ENCODE measurements around the gene DZANK1. TPM values are rescaled to one million over a fixed set of nuclear protein-coding genes. Genes with fewer than 3 reads are reported as not detected.
"Not testable (repeated sequence)": the region's sequence is repeated elsewhere in the genome, so short reads cannot be mapped to it uniquely, and the experiment has no call there.

DZANK1 gene
- total and polyA plus RNA-seq, 4 experiments from 2014 or later: 0.99 to 3.0 (median 1.9) TPM

- CTCF ChIA-PET (ENCODE audit: partially characterized antibody): no interaction called here
- no peaks in the 10 kb centered on the region for H3K27me3 ChIP-seq (ENCODE audit: insufficient read depth, low read length)
- Mint-ChIP-seq H3K36me3 (no peaks in the 10 kb centered on the region), H3K4me1 (no peaks in the 10 kb centered on the region), H3K27ac (no peak overlapping the region), H3K27me3 (peaks cover 0 to 3% of the 10 kb centered on the region in 2 donors), H3K4me3 (no peak overlapping the region), H3K9me3 (peaks cover 0 to 2% (median 0%) of the 10 kb centered on the region in 8 donors)
- no peak overlapping the region for H3K27ac ChIP-seq (ENCODE audit: low read depth, low read length)
- no peak overlapping the region for H3K4me3 ChIP-seq (ENCODE audit: low read length in 2 of 2)
- no peak for DNase-seq
- no peaks in the 10 kb centered on the region for H3K9me3 ChIP-seq (ENCODE audit: control insufficient read depth in 1 of 2, low read length in 2 of 2)
- no peaks in the 10 kb centered on the region for H3K4me1 ChIP-seq (ENCODE audit: insufficient read depth, low read length)
- POLR2A ChIA-PET (ENCODE audit: partially characterized antibody): no interaction called here
- H3K36me3 ChIP-seq (ENCODE audit: insufficient read depth, low read length): no peaks in the 10 kb centered on the region
- intact Hi-C loops (cut with micrococcal nuclease): no loop called here
These were observed 103.9 kb downstream of the DZANK1 start for GRCh38 chr20:18362916-18363315.

GRCh38 chr20:18361678-18362077 is 105.2 kb downstream of the DZANK1 start:
- Histone ChIP-seq H3K27ac (ENCODE audit: low read depth, low read length) (no peak overlapping the region), H3K27me3 (ENCODE audit: insufficient read depth, low read length) (no peaks in the 10 kb centered on the region), H3K4me1 (ENCODE audit: insufficient read depth, low read length) (no peaks in the 10 kb centered on the region), H3K36me3 (ENCODE audit: insufficient read depth, low read length) (no peaks in the 10 kb centered on the region), H3K9me3 (ENCODE audit: control insufficient read depth in 1 of 2, low read length in 2 of 2) (no peaks in the 10 kb centered on the region), H3K4me3 (ENCODE audit: low read length in 2 of 2) (no peak overlapping the region)
- Mint-ChIP-seq H3K4me1 (no peaks in the 10 kb centered on the region), H3K4me3 (no peak overlapping the region), H3K27me3 (peaks cover 0 to 3% of the 10 kb centered on the region in 2 donors), H3K36me3 (no peaks in the 10 kb centered on the region), H3K27ac (no peak overlapping the region), H3K9me3 (peaks cover 0 to 2% (median 0%) of the 10 kb centered on the region in 8 donors)
- ChIA-PET CTCF (ENCODE audit: partially characterized antibody) (no interaction called here), POLR2A (ENCODE audit: partially characterized antibody) (no interaction called here)
- no peak for DNase-seq
- intact Hi-C loops (cut with micrococcal nuclease): no loop called here

GRCh38 chr20:18360635-18361034 is 106.2 kb downstream of the DZANK1 start:
- Histone ChIP-seq H3K4me3 (ENCODE audit: low read length in 2 of 2) (no peak overlapping the region), H3K27me3 (ENCODE audit: insufficient read depth, low read length) (no peaks in the 10 kb centered on the region), H3K27ac (ENCODE audit: low read depth, low read length) (no peak overlapping the region), H3K9me3 (ENCODE audit: control insufficient read depth in 1 of 2, low read length in 2 of 2) (no peaks in the 10 kb centered on the region), H3K36me3 (ENCODE audit: insufficient read depth, low read length) (no peaks in the 10 kb centered on the region), H3K4me1 (ENCODE audit: insufficient read depth, low read length) (no peaks in the 10 kb centered on the region)
- Mint-ChIP-seq H3K4me1 (no peaks in the 10 kb centered on the region), H3K9me3 (peaks cover 0 to 3% (median 0%) of the 10 kb centered on the region in 8 donors), H3K27ac (peak overlapping the region in 1 of 7 donors; percentile 12), H3K36me3 (no peaks in the 10 kb centered on the region), H3K4me3 (no peak overlapping the region), H3K27me3 (peaks cover 0 to 2% of the 10 kb centered on the region in 2 donors)
- intact Hi-C loops (cut with micrococcal nuclease): no loop called here
- ChIA-PET POLR2A (ENCODE audit: partially characterized antibody) (no interaction called here), CTCF (ENCODE audit: partially characterized antibody) (no interaction called here)
- no peak for DNase-seq

GRCh38 chr20:18359854-18360253 is 107.0 kb downstream of the DZANK1 start:
- H3K9me3 Mint-ChIP-seq: peaks cover 0 to 4% (median 2%) of the 10 kb centered on the region in 8 donors
- no peak overlapping the region for H3K4me3 Mint-ChIP-seq
- no peak overlapping the region for H3K4me3 ChIP-seq (ENCODE audit: low read length in 2 of 2)
- H3K4me1 Mint-ChIP-seq: no peaks in the 10 kb centered on the region
- no peaks in the 10 kb centered on the region for H3K27me3 ChIP-seq (ENCODE audit: insufficient read depth, low read length)
- H3K27ac ChIP-seq (ENCODE audit: low read depth, low read length): no peak overlapping the region
- peaks cover 0 to 4% of the 10 kb centered on the region in 2 donors for H3K27me3 Mint-ChIP-seq
- POLR2A ChIA-PET (ENCODE audit: partially characterized antibody): no interaction called here
- no peaks in the 10 kb centered on the region for H3K36me3 Mint-ChIP-seq
- H3K36me3 ChIP-seq (ENCODE audit: insufficient read depth, low read length): no peaks in the 10 kb centered on the region
- no peak for DNase-seq
- intact Hi-C loops (cut with micrococcal nuclease): no loop called here
- no peaks in the 10 kb centered on the region for H3K9me3 ChIP-seq (ENCODE audit: control insufficient read depth in 1 of 2, low read length in 2 of 2)
- CTCF ChIA-PET (ENCODE audit: partially characterized antibody): no interaction called here
- no peak overlapping the region for H3K27ac Mint-ChIP-seq
- no peaks in the 10 kb centered on the region for H3K4me1 ChIP-seq (ENCODE audit: insufficient read depth, low read length)

GRCh38 chr20:18349749-18350148 is 117.1 kb downstream of the DZANK1 start:
- CTCF ChIA-PET (ENCODE audit: partially characterized antibody); H3K27ac Mint-ChIP-seq; H3K36me3 Mint-ChIP-seq; H3K9me3 Mint-ChIP-seq; H3K36me3 ChIP-seq (ENCODE audit: insufficient read depth, low read length); H3K4me3 ChIP-seq (ENCODE audit: low read length in 2 of 2); H3K27me3 ChIP-seq (ENCODE audit: insufficient read depth, low read length); H3K4me1 Mint-ChIP-seq; H3K9me3 ChIP-seq (ENCODE audit: control insufficient read depth in 1 of 2, low read length in 2 of 2); POLR2A ChIA-PET (ENCODE audit: partially characterized antibody); H3K4me3 Mint-ChIP-seq; intact Hi-C loops (cut with micrococcal nuclease); H3K4me1 ChIP-seq (ENCODE audit: insufficient read depth, low read length); H3K27ac ChIP-seq (ENCODE audit: low read depth, low read length); DNase-seq: not testable (repeated sequence)
- H3K27me3 Mint-ChIP-seq: peaks cover 10 to 14% of the 10 kb centered on the region in 2 donors

Small RNAs within 50 kb of the gene (microRNA-seq; reads per million reads assigned to microRNA genes)
- not detected for gene MIR3192 (ENCODE audit: borderline microRNAs expressed, borderline number of aligned reads, borderline replicate concordance)

Other genes starting within 250 kb of the DZANK1 start
- 10 to 100 TPM in 1 of 2 experiments, 1 to 10 TPM in 1; 9.1 to 11.8 TPM for gene ZNF133, start 178.5 kb downstream of the DZANK1 start, total RNA-seq
- gene ZNF133, start 178.5 kb downstream of the DZANK1 start, polyA plus RNA-seq: 1 to 10 TPM; 4.0 to 8.7 TPM
- 1 to 10 TPM; 7.8 to 9.1 TPM for gene POLR3F, start 360 bp upstream of the DZANK1 start, total RNA-seq
- 1 to 10 TPM; 7.1 to 7.8 TPM for gene POLR3F, start 360 bp upstream of the DZANK1 start, polyA plus RNA-seq
- 1 to 10 TPM; 9.0 to 9.2 TPM for gene RBBP9, start 30.2 kb upstream of the DZANK1 start, total RNA-seq
- 1 to 10 TPM; 8.4 to 9.0 TPM for gene RBBP9, start 30.2 kb upstream of the DZANK1 start, polyA plus RNA-seq
- 10 to 100 TPM; 46.8 to 50.0 TPM for gene SEC23B, start 40.9 kb upstream of the DZANK1 start, total RNA-seq
- 10 to 100 TPM; 56.8 to 65.4 TPM for gene SEC23B, start 40.9 kb upstream of the DZANK1 start, polyA plus RNA-seq
- 10 to 100 TPM; 60.2 to 64.2 TPM for gene SMIM26, start 100.4 kb upstream of the DZANK1 start, total RNA-seq
- gene SMIM26, start 100.4 kb upstream of the DZANK1 start, polyA plus RNA-seq: 100 to 1,000 TPM; 186 to 233 TPM
- gene DTD1, start 121.0 kb upstream of the DZANK1 start, total RNA-seq: 10 to 100 TPM; 15.9 to 18.1 TPM
- 10 to 100 TPM; 57.8 to 61.8 TPM for gene DTD1, start 121.0 kb upstream of the DZANK1 start, polyA plus RNA-seq